Measurements from ENCODE around the gene A4GNT. TPM values are rescaled to one million over a fixed set of nuclear protein-coding genes. Genes with fewer than 3 reads are reported as not detected.
A peak's percentile ranks its signal among the peaks of the same experiment; 100 is the strongest.

The A4GNT gene
- total RNA-seq, 1 donor from 2014 or later, result not detected

GRCh38 chr3:138084196-138084595 lies 48.0 kb downstream of the A4GNT start:
- intact Hi-C loops (cut with DNase I), result no loop called here
- Histone ChIP-seq H3K36me3 (peaks cover 0 to 36% of the 10 kb centered on the region in 2 donors), H3K4me1 (peaks cover 17% of the 10 kb centered on the region), H3K9me3 (no peaks in the 10 kb centered on the region), H3K4me3 (no peak overlapping the region), H3K27me3 (no peaks in the 10 kb centered on the region), H3K27ac (no peak overlapping the region)
- no peak for DNase-seq (ENCODE audit: extremely low spot score in 2 of 2)
- TF ChIP-seq POLR2AphosphoS5 (IDR thresholded peaks at IDR 0.05; ENCODE audit: insufficient read depth in 1 of 2, low read depth in 1 of 2) (no peak), POLR2A (IDR thresholded peaks at IDR 0.05) (no peak), CTCF (IDR thresholded peaks at IDR 0.05) (no peak)

- Histone ChIP-seq H3K27me3 (no peaks in the 10 kb centered on the region), H3K4me3 (no peak overlapping the region), H3K36me3 (peaks cover 0 to 34% of the 10 kb centered on the region in 2 donors), H3K9me3 (no peaks in the 10 kb centered on the region), H3K27ac (peak overlapping the region; percentile 65), H3K4me1 (peaks cover 17% of the 10 kb centered on the region)
- no peak for DNase-seq (ENCODE audit: extremely low spot score in 2 of 2)
- TF ChIP-seq CTCF (IDR thresholded peaks at IDR 0.05) (no peak), POLR2AphosphoS5 (IDR thresholded peaks at IDR 0.05; ENCODE audit: insufficient read depth in 1 of 2, low read depth in 1 of 2) (no peak), POLR2A (IDR thresholded peaks at IDR 0.05) (no peak)
- intact Hi-C loops (cut with DNase I), result no loop called here
Measured at GRCh38 chr3:138082992-138083386, 49.2 kb downstream of the A4GNT start.

GRCh38 chr3:138082085-138082991 lies 49.9 kb downstream of the A4GNT start:
- DNase-seq (ENCODE audit: extremely low spot score in 2 of 2), result no peak
- intact Hi-C loops (cut with DNase I), result no loop called here
- H3K4me1 ChIP-seq, result peaks cover 17% of the 10 kb centered on the region
- peaks cover 0 to 27% of the 10 kb centered on the region in 2 donors for H3K36me3 ChIP-seq
- H3K27me3 ChIP-seq, result no peaks in the 10 kb centered on the region
- peak overlapping the region; percentile 65 for H3K27ac ChIP-seq
- H3K4me3 ChIP-seq, result peak overlapping the region; percentile 4 to 6
- no peak for TF ChIP-seq POLR2A (IDR thresholded peaks at IDR 0.05)
- peak; percentile 8 to 35 for TF ChIP-seq POLR2AphosphoS5 (IDR thresholded peaks at IDR 0.05; ENCODE audit: insufficient read depth in 1 of 2, low read depth in 1 of 2)
- H3K9me3 ChIP-seq, result no peaks in the 10 kb centered on the region

- intact Hi-C loops (cut with DNase I), result no loop called here
- peaks cover 0 to 20% of the 10 kb centered on the region in 2 donors for H3K36me3 ChIP-seq
- peaks cover 17% of the 10 kb centered on the region for H3K4me1 ChIP-seq
- peak overlapping the region; percentile 4 to 6 for H3K4me3 ChIP-seq
- H3K27me3 ChIP-seq, result no peaks in the 10 kb centered on the region
- no peak for TF ChIP-seq CTCF (IDR thresholded peaks at IDR 0.05)
- no peak for TF ChIP-seq POLR2AphosphoS5 (IDR thresholded peaks at IDR 0.05; ENCODE audit: insufficient read depth in 1 of 2, low read depth in 1 of 2)
- no peak for TF ChIP-seq POLR2A (IDR thresholded peaks at IDR 0.05)
- no peak for DNase-seq (ENCODE audit: extremely low spot score in 2 of 2)
- H3K27ac ChIP-seq, result peak overlapping the region; percentile 65
- H3K9me3 ChIP-seq, result no peaks in the 10 kb centered on the region
Measured at GRCh38 chr3:138081371-138082084, 50.7 kb downstream of the A4GNT start.

GRCh38 chr3:138079901-138080300 lies 52.3 kb downstream of the A4GNT start:
- H3K9me3 ChIP-seq, result no peaks in the 10 kb centered on the region

More at GRCh38 chr3:138079901-138080300, 52.3 kb downstream of the A4GNT start:
- Histone ChIP-seq H3K27ac (no peak overlapping the region), H3K36me3 (peaks cover 0 to 20% of the 10 kb centered on the region in 2 donors), H3K4me1 (peaks cover 17% of the 10 kb centered on the region), H3K27me3 (no peaks in the 10 kb centered on the region), H3K4me3 (no peak overlapping the region)
- no peak for DNase-seq (ENCODE audit: extremely low spot score in 2 of 2)
- no peak for TF ChIP-seq POLR2AphosphoS5 (IDR thresholded peaks at IDR 0.05; ENCODE audit: insufficient read depth in 1 of 2, low read depth in 1 of 2)
- TF ChIP-seq CTCF (IDR thresholded peaks at IDR 0.05), result no peak
- no peak for TF ChIP-seq POLR2A (IDR thresholded peaks at IDR 0.05)
- intact Hi-C loops (cut with DNase I), result no loop called here

Measured in vagina (tissue), 2 donors.